Activated CD8-positive, alpha-beta T cell treated with anti-CD3 and anti-CD28 coated beads for 36 hours (primary cell): ENCODE measurements around the gene ITGAX. TPM values are rescaled to one million over a fixed set of nuclear protein-coding genes. Genes with fewer than 3 reads are reported as not detected.

Experiments used
- ATAC-seq: fragments of 200-7000 bp; cut with Tn5 transposase; one replicate; pipeline ENCODE4 v1.10.0; 2021; ENCODE audit warnings: mild to moderate bottlenecking, moderate library complexity
- CTCF ChIA-PET: fragments of 350-600 bp; sonication (Branson Sonifier 250); formaldehyde crosslinking; loops from one replicate; lab custom pipeline; 2021; ENCODE audit warnings: antibody characterized with exemption; lab: Charles Lee
- POLR2A ChIA-PET: fragments of 350-600 bp; sonication (Branson Sonifier 250); formaldehyde crosslinking; loops from one replicate; lab custom pipeline; 2021; ENCODE audit warnings: antibody characterized with exemption; lab: Charles Lee
- DNase-seq: peaks from one replicate; pipeline ENCODE4 v3.0.0-alpha.2; 2020
- H3K27ac Mint-ChIP-seq: one replicate; pipeline ENCODE4 v1.8.0; 2021; ENCODE audit warnings: mild to moderate bottlenecking, mixed read lengths
- H3K27me3 Mint-ChIP-seq: one replicate; pipeline ENCODE4 v1.8.0; 2021; ENCODE audit warnings: mixed read lengths
- H3K36me3 Mint-ChIP-seq: one replicate; pipeline ENCODE4 v1.8.0; 2021; ENCODE audit warnings: low read depth, mixed read lengths
- H3K4me1 Mint-ChIP-seq: one replicate; pipeline ENCODE4 v1.8.0; 2021; ENCODE audit warnings: low read depth, mixed read lengths
- H3K4me3 Mint-ChIP-seq: one replicate; pipeline ENCODE4 v1.8.0; 2021; ENCODE audit warnings: mild to moderate bottlenecking, moderate library complexity, mixed read lengths
- H3K9me3 Mint-ChIP-seq: one replicate; pipeline ENCODE4 v1.8.0; 2021; ENCODE audit warnings: mixed read lengths
- intact Hi-C: fragments of 100-400 bp; cut with micrococcal nuclease; formaldehyde crosslinking; loops from one replicate; pipeline ENCODE4 v1.10.0; 2022
- total RNA-seq, 2 experiments: library from RNA; stranded (reverse); gene quantifications; one replicate each; pipeline ENCODE4 v1.2.3, GENCODE V29; 2021
- TF ChIP-seq, protein P1 (sequence below): fragments of 200-600 bp; IDR thresholded peaks from one replicate; pipeline ENCODE4 v1.8.0; 2022; ENCODE audit warnings: antibody characterized with exemption, mild to moderate bottlenecking

ITGAX gene
- total RNA-seq, 2 experiments from 2014 or later = 4.4 to 5.4 TPM

DNA sequence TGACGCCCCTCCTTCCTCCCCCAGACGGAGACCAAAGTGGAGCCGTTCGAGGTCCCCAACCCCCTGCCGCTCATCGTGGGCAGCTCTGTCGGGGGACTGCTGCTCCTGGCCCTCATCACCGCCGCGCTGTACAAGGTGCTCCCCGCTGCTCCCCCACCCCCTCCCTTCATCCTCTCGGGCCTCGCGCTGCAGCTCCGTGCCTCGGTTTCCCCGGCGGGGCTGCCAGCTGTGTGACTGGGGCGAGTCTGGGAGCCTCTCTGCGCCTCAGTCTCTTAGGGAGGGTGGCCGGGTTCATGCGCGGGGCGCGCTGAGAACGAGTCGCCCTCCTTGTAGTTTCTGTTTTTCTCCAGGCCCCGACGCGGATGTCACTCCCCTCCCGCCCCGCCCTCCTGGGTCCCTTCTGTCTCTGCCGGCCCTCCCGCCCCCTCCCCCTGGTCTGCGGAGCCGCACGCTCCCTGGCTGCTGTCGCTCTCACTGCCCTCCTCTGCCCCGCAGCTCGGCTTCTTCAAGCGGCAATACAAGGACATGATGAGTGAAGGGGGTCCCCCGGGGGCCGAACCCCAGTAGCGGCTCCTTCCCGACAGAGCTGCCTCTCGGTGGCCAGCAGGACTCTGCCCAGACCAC, 23.7 kb upstream of the ITGAX start:
- Mint-ChIP-seq H3K9me3 (no peaks in the 10 kb centered on the region), H3K27ac (peak overlapping the region; percentile 43), H3K36me3 (no peaks in the 10 kb centered on the region), H3K27me3 (peaks cover 2% of the 10 kb centered on the region), H3K4me3 (peak overlapping the region; percentile 71), H3K4me1 (peaks cover 16% of the 10 kb centered on the region)
- DNase-seq = peak; percentile 69
- TF ChIP-seq, protein P1, sequence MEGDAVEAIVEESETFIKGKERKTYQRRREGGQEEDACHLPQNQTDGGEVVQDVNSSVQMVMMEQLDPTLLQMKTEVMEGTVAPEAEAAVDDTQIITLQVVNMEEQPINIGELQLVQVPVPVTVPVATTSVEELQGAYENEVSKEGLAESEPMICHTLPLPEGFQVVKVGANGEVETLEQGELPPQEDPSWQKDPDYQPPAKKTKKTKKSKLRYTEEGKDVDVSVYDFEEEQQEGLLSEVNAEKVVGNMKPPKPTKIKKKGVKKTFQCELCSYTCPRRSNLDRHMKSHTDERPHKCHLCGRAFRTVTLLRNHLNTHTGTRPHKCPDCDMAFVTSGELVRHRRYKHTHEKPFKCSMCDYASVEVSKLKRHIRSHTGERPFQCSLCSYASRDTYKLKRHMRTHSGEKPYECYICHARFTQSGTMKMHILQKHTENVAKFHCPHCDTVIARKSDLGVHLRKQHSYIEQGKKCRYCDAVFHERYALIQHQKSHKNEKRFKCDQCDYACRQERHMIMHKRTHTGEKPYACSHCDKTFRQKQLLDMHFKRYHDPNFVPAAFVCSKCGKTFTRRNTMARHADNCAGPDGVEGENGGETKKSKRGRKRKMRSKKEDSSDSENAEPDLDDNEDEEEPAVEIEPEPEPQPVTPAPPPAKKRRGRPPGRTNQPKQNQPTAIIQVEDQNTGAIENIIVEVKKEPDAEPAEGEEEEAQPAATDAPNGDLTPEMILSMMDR = no peak
- ChIA-PET POLR2A (no interaction called here), CTCF (no interaction called here)
- intact Hi-C loops = no loop called here
- ATAC-seq = peak; percentile 71

DNA sequence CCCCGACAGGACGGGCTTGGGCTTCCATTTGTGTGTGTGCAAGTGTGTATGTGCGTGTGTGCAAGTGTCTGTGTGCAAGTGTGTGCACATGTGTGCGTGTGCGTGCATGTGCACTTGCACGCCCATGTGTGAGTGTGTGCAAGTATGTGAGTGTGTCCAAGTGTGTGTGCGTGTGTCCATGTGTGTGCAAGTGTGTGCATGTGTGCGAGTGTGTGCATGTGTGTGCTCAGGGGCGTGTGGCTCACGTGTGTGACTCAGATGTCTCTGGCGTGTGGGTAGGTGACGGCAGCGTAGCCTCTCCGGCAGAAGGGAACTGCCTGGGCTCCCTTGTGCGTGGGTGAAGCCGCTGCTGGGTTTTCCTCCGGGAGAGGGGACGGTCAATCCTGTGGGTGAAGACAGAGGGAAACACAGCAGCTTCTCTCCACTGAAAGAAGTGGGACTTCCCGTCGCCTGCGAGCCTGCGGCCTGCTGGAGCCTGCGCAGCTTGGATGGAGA, 23.1 kb upstream of the ITGAX start:
- Mint-ChIP-seq H3K27me3 (peaks cover 2% of the 10 kb centered on the region), H3K27ac (no peak overlapping the region), H3K4me3 (peak overlapping the region; percentile 71), H3K4me1 (peaks cover 16% of the 10 kb centered on the region), H3K9me3 (no peaks in the 10 kb centered on the region), H3K36me3 (no peaks in the 10 kb centered on the region)
- DNase-seq (no peak), ATAC-seq (no peak)
- intact Hi-C loops = no loop called here
- TF ChIP-seq, protein P1 = no peak
- ChIA-PET POLR2A (no interaction called here), CTCF (interaction anchor here (0.7 kb wide), 1 partner anchor 129 kb away, joined by 3 read pairs; no protein-coding TSS in a partner anchor)

DNA sequence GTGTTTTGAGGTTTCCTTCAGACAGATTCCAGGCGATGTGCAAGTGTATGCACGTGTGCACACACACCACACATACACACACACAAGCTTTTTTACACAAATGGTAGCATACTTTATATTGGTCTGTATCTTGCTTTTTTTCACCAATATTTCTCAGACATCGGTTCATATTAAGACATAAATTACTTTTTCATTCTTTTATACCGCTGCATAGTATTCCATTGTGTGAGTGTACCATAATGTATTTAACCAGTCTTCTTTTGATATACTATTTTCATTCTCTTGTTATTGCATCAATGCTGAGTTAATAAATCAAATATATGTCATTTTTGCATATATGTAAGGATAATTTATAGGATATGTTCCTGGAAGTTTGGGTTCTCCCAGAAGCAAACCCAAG, 22.4 kb upstream of the ITGAX start:
- ATAC-seq (no peak), DNase-seq (no peak)
- ChIA-PET POLR2A (no interaction called here), CTCF (interaction anchor here (0.7 to 1.1 kb wide), 3 partner anchors 44 to 128 kb away, joined by 3 read pairs; partner anchors contain the start of gene ZNF843)
- peak overlapping the region; percentile 31 for H3K4me3 Mint-ChIP-seq
- H3K27me3 Mint-ChIP-seq = peaks cover 2% of the 10 kb centered on the region
- intact Hi-C loops = no loop called here
- H3K4me1 Mint-ChIP-seq = peaks cover 20% of the 10 kb centered on the region
- no peaks in the 10 kb centered on the region for H3K36me3 Mint-ChIP-seq
- TF ChIP-seq, protein P1 = no peak
- H3K27ac Mint-ChIP-seq = no peak overlapping the region
- H3K9me3 Mint-ChIP-seq = no peaks in the 10 kb centered on the region

DNA sequence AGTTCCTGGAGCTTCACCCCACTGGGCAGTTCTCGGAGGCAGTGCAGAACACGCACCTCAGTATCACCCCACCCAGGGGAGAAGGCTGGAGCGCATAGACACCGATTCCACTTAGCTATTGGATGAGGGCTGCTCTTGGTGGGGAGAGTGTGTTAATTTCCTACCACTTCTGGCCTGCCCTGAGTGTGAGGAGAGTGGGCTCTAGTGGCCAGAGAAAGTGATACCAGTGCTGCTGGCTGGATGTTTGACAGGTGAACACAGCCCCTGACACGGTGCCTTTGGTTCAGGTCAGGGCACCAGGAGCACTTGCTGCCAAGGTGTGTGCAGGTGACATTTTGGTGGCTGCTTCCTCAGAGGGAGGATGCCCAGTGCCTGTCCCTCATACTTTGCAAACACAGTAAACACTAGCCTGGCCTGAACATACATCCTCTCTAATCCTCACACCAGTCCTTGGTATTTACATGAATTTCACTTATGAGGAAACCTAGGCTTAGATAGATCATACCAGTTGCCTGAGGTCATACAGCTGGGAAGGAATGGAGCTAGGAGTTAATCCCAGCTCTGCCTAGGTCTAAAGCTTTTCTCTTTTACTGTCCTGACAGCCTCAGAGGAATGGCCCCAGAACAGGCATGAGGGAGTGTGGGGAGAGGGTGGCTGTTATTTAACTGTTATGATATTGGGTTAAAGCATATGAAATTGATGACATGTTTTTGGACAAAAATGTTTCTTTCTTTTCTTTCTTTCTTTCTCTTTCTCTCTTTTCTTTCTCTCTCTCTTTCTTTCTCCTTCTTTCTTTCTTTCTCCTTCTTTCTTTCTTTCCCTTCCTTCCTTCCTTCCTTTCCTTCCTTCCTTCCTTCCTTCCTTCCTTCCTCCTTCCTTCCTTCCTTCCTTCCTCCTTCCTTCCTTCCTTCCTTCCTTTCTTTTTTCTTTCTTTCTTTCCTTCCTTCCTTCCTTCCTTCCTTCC, 21.0 kb upstream of the ITGAX start:
- H3K27ac Mint-ChIP-seq = no peak overlapping the region
- peaks cover 2% of the 10 kb centered on the region for H3K27me3 Mint-ChIP-seq
- H3K9me3 Mint-ChIP-seq = no peaks in the 10 kb centered on the region
- ATAC-seq (peak; percentile 79), DNase-seq (peak; percentile 49)
- H3K36me3 Mint-ChIP-seq = no peaks in the 10 kb centered on the region
- intact Hi-C loops = no loop called here
- ChIA-PET CTCF (interaction anchor here (0.6 to 1.4 kb wide), 6 partner anchors 27 to 177 kb away, joined by 3 to 6 read pairs (median 3); partner anchors contain the start of gene ZNF843), POLR2A (interaction anchor here (1.0 kb wide), 1 partner anchor 138 kb away, joined by 4 read pairs; no protein-coding TSS in a partner anchor)
- no peak overlapping the region for H3K4me3 Mint-ChIP-seq
- peaks cover 30% of the 10 kb centered on the region for H3K4me1 Mint-ChIP-seq
- TF ChIP-seq, protein P1 = peak; percentile 27
